T-cell (primary cell): ENCODE data around the gene RTN4IP1. TPM values are rescaled to one million over a fixed set of nuclear protein-coding genes. Genes with fewer than 3 reads are reported as not detected.
"Not testable (repeated sequence)": the region's sequence is repeated elsewhere in the genome, so short reads cannot be mapped to it uniquely, and the experiment has no call there.

Experiments
- ATAC-seq, 4 experiments: fragments of 200-7000 bp in 3 of 4; fragments of 150-1000 bp in 1 of 4; cut with Tn5 transposase; replicated peaks in 1 of 4; 1 replicate in 3 of 4; 2 replicates in 1 of 4; pipeline ENCODE4 v1.10.0; 2021; ENCODE audit warnings: moderate library complexity in 3 of 4, mild to moderate bottlenecking in 2 of 4, moderate number of reproducible peaks in 1 of 4
- CTCF ChIA-PET, 2 donors: fragments of 300-600 bp; sonication (Branson Sonifier 250); formaldehyde crosslinking; loops; one replicate each; lab custom pipeline; 2022; ENCODE audit warnings: antibody characterized with exemption in 2 of 2; lab: Charles Lee
- POLR2A ChIA-PET, 2 donors: fragments of 300-600 bp; sonication (Branson Sonifier 250); formaldehyde crosslinking; loops; one replicate each; lab custom pipeline; 2022; ENCODE audit warnings: antibody characterized with exemption in 2 of 2; lab: Charles Lee
- DNase-seq, 35 experiments: peaks; one replicate each; pipeline versions ENCODE4 v3.0.0 to v3.0.0-alpha.2; 2013 to 2023
- H3K27ac ChIP-seq: one replicate; pipeline ENCODE4 v1.5.1; 2013; ENCODE audit warnings: low read length
- H3K27me3 ChIP-seq, 2 experiments: replicated peaks in 1 of 2; 1 replicate in 1 of 2; 2 replicates in 1 of 2; pipeline versions ENCODE4 v1.6.1 to v1.7.0; 2013; ENCODE audit warnings: low read length in 1 of 2, mixed read lengths in 1 of 2; ENCODE audit not compliant: control insufficient read depth in 2 of 2, insufficient read depth in 2 of 2; ENCODE audit errors: extremely low read depth in 1 of 2
- H3K36me3 ChIP-seq, 2 donors: 1 replicate in 1 of 2; 2 replicates in 1 of 2; pipeline versions ENCODE4 v1.6.1 to v1.7.0; 2013; ENCODE audit warnings: low read length in 1 of 2; ENCODE audit not compliant: control insufficient read depth in 2 of 2, insufficient read depth in 1 of 2; ENCODE audit errors: extremely low read depth in 1 of 2
- H3K4me1 ChIP-seq, 2 experiments: 1 replicate in 1 of 2; 2 replicates in 1 of 2; pipeline versions ENCODE4 v1.6.1 to v1.7.0; 2013; ENCODE audit warnings: low read length in 2 of 2, mixed read lengths in 1 of 2; ENCODE audit not compliant: insufficient read depth in 2 of 2, control insufficient read depth in 1 of 2; ENCODE audit errors: extremely low read depth in 1 of 2
- H3K4me3 ChIP-seq, 2 donors: 1 replicate in 1 of 2; 2 replicates in 1 of 2; pipeline versions ENCODE4 v1.5.1 to v1.7.0; 2013; ENCODE audit warnings: mild to moderate bottlenecking in 2 of 2, low read length in 1 of 2, moderate library complexity in 1 of 2; ENCODE audit not compliant: control insufficient read depth in 1 of 2; ENCODE audit errors: extremely low read depth in 1 of 2
- H3K9me3 ChIP-seq: 2 replicates; pipeline ENCODE4 v1.7.0; 2013
- H3K27ac Mint-ChIP-seq, 2 donors: one replicate each; pipeline ENCODE4 v1.8.0; 2020 to 2021; ENCODE audit warnings: mild to moderate bottlenecking in 2 of 2, mixed read lengths in 2 of 2
- H3K27me3 Mint-ChIP-seq, 2 donors: one replicate each; pipeline ENCODE4 v1.8.0; 2021 to 2022; ENCODE audit warnings: mixed read lengths in 2 of 2
- H3K36me3 Mint-ChIP-seq: one replicate; pipeline ENCODE4 v1.8.0; 2021; ENCODE audit warnings: mixed read lengths
- H3K4me1 Mint-ChIP-seq, 3 donors: one replicate each; pipeline ENCODE4 v1.8.0; 2020 to 2022; ENCODE audit warnings: mixed read lengths in 3 of 3, mild to moderate bottlenecking in 1 of 3
- H3K4me3 Mint-ChIP-seq, 3 donors: one replicate each; pipeline ENCODE4 v1.8.0; 2020 to 2022; ENCODE audit warnings: mild to moderate bottlenecking in 3 of 3, mixed read lengths in 3 of 3, moderate library complexity in 3 of 3
- H3K9me3 Mint-ChIP-seq, 3 donors: one replicate each; pipeline ENCODE4 v1.8.0; 2020 to 2022; ENCODE audit warnings: mixed read lengths in 3 of 3
- WGBS: methylation state at CpG from one replicate; pipeline ENCODE4 v1.1.5; 2013; ENCODE audit warnings: missing lambda C conversion rate; ENCODE audit not compliant: insufficient coverage; 5-methylcytosine and 5-hydroxymethylcytosine counted together
- total RNA-seq, 35 experiments: library from RNA in 6 of 35; stranded (reverse) in 6 of 35; fragments of 120-200 nt in 1 of 35; gene quantifications; one replicate each; pipeline versions ENCODE4 v1.2.1 to v1.2.4 and lab custom pipeline; 2013 to 2026

RTN4IP1 gene
- total RNA-seq, 5 donors from 2014 or later (not counting 1 experiment from before 2014, with no cell fraction given): 5.2 to 7.6 (median 7.0) TPM

DNA sequence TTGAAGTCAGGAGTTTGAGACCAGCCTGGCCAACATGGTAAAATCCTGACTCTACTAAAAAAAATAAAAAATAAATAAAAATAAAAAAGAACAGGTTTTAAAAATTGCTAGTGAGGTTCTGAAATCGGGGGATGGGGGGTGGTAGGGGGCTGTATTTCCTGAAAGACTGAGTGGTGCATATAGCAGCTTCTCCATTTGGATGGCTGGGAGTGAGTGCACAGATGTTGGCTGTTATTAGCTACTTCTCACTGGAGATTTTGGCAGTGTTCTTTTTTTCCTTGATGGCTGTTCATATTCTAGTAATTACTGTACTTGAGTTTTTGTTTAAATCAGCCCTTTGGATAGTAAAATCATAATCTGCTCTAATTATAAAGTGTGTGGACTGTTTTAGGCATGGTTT lies 79.8 kb downstream of the RTN4IP1 start:
- Mint-ChIP-seq H3K4me1 (peaks cover 26 to 49% (median 46%) of the 10 kb centered on the region in 3 donors), H3K4me3 (no peak overlapping the region), H3K27ac (peak overlapping the region; percentile 37 to 84), H3K9me3 (no peaks in the 10 kb centered on the region), H3K27me3 (no peaks in the 10 kb centered on the region), H3K36me3 (peaks cover 78% of the 10 kb centered on the region)
- ATAC-seq (no peak), DNase-seq (no peak)
- H3K4me3 ChIP-seq: no peak overlapping the region
- CTCF ChIA-PET: no interaction called here
- H3K27ac ChIP-seq: no peak overlapping the region
- POLR2A ChIA-PET: interaction anchor here in 1 of 2 donors (0.6 kb wide), 1 partner anchor 338 kb away, joined by 3 read pairs; no protein-coding TSS in a partner anchor
- WGBS: 100% methylated on average over 1 of the region's 1 CpG
- H3K9me3 ChIP-seq: no peaks in the 10 kb centered on the region
- H3K4me1 ChIP-seq: peaks cover 3 to 5% of the 10 kb centered on the region in 2 experiments
- peaks cover 11 to 71% of the 10 kb centered on the region in 2 donors for H3K36me3 ChIP-seq
- H3K27me3 ChIP-seq: no peaks in the 10 kb centered on the region

DNA sequence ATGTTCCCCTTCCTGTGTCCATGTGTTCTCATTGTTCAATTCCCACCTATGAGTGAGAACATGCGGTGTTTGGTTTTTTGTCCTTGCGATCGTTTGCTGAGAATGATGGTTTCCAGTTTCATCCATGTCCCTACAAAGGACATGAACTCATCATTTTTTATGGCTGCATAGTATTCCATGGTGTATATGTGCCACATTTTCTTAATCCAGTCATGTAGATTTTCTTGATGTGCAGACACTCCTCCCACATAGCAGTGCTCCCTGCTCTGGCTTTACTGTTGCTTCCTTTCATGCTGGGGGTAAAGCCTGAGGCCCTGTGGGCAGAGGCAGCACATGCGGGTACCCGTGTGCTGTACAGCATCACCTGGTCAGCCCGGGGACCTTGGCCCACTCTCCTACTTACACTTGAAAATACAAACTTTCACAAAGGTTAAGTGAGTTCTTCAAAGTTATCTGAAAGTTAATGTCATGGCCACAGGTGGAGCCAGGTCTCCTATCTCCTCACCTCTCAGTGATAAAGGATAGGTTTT lies 80.3 kb downstream of the RTN4IP1 start:
- H3K27me3 Mint-ChIP-seq, H3K4me3 Mint-ChIP-seq, H3K9me3 Mint-ChIP-seq, CTCF ChIA-PET, H3K9me3 ChIP-seq, H3K27me3 ChIP-seq, H3K4me3 ChIP-seq, H3K27ac ChIP-seq, ATAC-seq, H3K4me1 ChIP-seq, DNase-seq: not testable (repeated sequence)
- Mint-ChIP-seq H3K27ac (peak overlapping the region in 1 of 2 donors; percentile 36), H3K36me3 (peaks cover 80% of the 10 kb centered on the region), H3K4me1 (peaks cover 26 to 52% (median 46%) of the 10 kb centered on the region in 3 donors)
- peaks cover 5 to 72% of the 10 kb centered on the region in 2 donors for H3K36me3 ChIP-seq
- 100% methylated on average over 2 of the region's 6 CpGs for WGBS
- POLR2A ChIA-PET: interaction anchor here in 1 of 2 donors (0.6 kb wide), 1 partner anchor 337 kb away, joined by 3 read pairs; no protein-coding TSS in a partner anchor

DNA sequence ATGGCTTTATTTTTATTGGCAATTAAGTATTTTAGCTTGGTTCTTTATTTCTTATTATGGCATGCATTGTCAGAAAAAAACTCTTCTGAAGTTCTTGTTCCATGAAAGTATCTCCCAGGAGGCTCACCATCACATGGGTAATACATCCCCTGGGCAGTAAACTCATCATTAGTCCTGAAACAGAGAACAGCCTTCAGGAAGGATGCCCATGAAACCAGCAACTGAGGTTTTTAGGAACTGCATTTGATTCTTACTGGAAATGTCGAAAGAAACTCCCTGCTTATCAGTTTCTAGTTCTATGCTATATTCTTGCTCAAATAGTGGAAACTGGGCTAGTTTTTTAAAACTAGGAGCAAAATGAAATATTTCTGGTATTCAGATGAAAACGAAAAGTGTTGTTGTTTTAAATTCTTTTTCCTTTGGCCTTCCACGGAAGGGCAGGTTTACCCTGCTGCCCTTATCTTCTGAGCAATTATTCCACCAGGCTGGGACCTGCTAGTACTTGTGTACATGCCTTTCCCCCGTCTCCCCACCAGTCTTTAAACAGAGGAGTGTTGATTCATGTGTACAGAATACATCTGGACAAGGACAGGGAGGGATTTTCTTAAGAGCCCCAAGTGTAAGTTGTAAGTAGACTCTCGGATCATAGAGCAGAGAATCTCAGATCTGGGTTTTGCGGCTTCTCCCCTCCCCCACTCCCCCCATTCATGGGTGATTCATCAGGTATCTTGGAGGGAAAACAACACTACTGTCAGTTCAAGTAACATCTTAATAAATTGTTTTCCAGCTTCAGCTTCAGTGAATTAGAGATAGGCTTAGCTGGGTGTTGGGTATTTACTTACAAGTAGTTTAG lies 81.5 kb downstream of the RTN4IP1 start:
- H3K27me3 ChIP-seq: no peaks in the 10 kb centered on the region
- H3K4me3 ChIP-seq: no peak overlapping the region
- ChIA-PET POLR2A (no interaction called here), CTCF (interaction anchor here in 1 of 2 donors (1.0 kb wide), 1 partner anchor 39 kb away, joined by 5 read pairs; no protein-coding TSS in a partner anchor)
- WGBS: no CpG with 5 or more reads among the region's 6 CpGs
- DNase-seq (peak in 7 of 35 experiments; percentile 11 to 52 (median 29)), ATAC-seq (peak in 2 of 4 experiments; percentile 36 to 81)
- H3K27ac ChIP-seq: no peak overlapping the region
- peaks cover 3 to 5% of the 10 kb centered on the region in 2 experiments for H3K4me1 ChIP-seq
- H3K27ac Mint-ChIP-seq: peak overlapping the region; percentile 80 to 89
- H3K36me3 ChIP-seq: peaks cover 2 to 69% of the 10 kb centered on the region in 2 donors
- peaks cover 74% of the 10 kb centered on the region for H3K36me3 Mint-ChIP-seq
- no peaks in the 10 kb centered on the region for H3K9me3 ChIP-seq
- peak overlapping the region in 1 of 3 donors; percentile 36 for H3K4me3 Mint-ChIP-seq
- no peaks in the 10 kb centered on the region for H3K27me3 Mint-ChIP-seq
- H3K4me1 Mint-ChIP-seq: peaks cover 26 to 52% (median 42%) of the 10 kb centered on the region in 3 donors
- H3K9me3 Mint-ChIP-seq: no peaks in the 10 kb centered on the region

DNA sequence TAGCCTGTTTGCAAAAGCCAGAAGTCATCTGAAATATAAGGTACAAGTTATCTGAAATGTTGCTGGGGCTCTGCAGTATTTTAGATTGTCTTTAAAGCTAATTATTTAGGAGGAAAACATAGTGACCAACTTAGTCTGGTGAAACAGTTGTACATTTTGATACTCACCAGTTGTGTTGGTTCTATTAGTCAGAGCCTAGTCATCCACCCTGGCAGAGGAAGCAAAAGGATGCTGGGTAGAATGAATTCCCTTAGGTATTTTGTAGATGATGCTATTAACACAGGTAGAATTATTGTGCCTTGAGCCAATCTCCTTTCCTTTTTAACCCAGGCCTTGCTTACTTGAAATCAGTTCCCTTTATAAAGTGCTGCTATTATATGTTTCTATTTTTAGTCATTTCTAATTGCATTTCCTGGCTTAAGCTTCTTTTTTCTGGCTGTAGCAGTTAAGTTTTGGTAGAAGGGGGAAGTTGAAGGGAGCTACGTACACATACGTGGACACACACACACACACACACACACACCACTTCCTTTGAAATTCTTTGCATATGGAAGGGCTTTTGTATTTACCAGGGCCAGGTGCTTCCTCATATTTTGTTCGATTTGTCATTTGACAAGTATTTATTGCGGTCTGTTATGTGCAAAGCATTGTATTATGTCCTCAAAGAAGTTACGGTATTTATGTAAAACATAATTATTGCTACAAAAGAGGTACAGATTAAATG lies 82.4 kb downstream of the RTN4IP1 start:
- peaks cover 26 to 48% (median 41%) of the 10 kb centered on the region in 3 donors for H3K4me1 Mint-ChIP-seq
- CTCF ChIA-PET: interaction anchor here in 1 of 2 donors (1.0 kb wide), 1 partner anchor 38 kb away, joined by 5 read pairs; no protein-coding TSS in a partner anchor
- peak in 1 of 4 experiments; percentile 51 for ATAC-seq

DNA sequence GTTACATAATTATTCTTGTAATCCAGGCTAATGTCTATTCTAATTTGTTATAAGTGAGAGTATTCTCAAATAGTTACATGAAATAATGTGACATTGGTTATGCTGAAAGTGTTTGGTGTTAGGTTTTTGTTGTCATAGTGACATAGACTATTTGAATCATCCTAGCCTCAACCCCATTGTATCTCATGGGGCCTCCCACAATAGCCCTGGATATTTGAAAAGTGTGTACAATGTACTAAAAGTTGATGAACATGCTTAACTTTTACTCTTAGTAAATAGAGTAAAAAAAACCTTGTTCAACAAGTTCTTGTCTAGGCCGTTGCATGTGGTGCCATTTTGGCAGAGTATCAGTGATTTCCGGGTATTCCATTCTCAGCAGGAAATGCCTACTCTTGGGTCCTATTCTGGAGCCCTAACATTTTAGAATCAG lies 83.0 kb downstream of the RTN4IP1 start:
- H3K9me3 ChIP-seq: no peaks in the 10 kb centered on the region
- no peak for DNase-seq
- Mint-ChIP-seq H3K27me3 (no peaks in the 10 kb centered on the region), H3K4me3 (no peak overlapping the region), H3K4me1 (peaks cover 26 to 45% (median 41%) of the 10 kb centered on the region in 3 donors), H3K36me3 (peaks cover 66% of the 10 kb centered on the region), H3K9me3 (no peaks in the 10 kb centered on the region), H3K27ac (peak overlapping the region; percentile 83 to 89)
- no peak for ATAC-seq
- H3K36me3 ChIP-seq: peaks cover 2 to 64% of the 10 kb centered on the region in 2 donors
- no peaks in the 10 kb centered on the region for H3K27me3 ChIP-seq
- H3K4me1 ChIP-seq: peaks cover 3 to 5% of the 10 kb centered on the region in 2 experiments
- peak overlapping the region; percentile 27 for H3K27ac ChIP-seq
- no peak overlapping the region for H3K4me3 ChIP-seq
- ChIA-PET CTCF (interaction anchor here in 1 of 2 donors (0.9 to 1.0 kb wide), 2 partner anchors 37 to 101 kb away, joined by 3 to 5 read pairs; no protein-coding TSS in a partner anchor), POLR2A (interaction anchor here (0.6 to 1.0 kb wide), 4 partner anchors 19 to 98 kb away, joined by 3 to 4 read pairs (median 4); no protein-coding TSS in a partner anchor)
- WGBS: 80% methylated on average over 2 of the region's 2 CpGs

More for the DNA sequence above, 82.4 kb downstream of the RTN4IP1 start:
- Mint-ChIP-seq H3K4me3 (no peak overlapping the region), H3K27me3 (no peaks in the 10 kb centered on the region), H3K36me3 (peaks cover 70% of the 10 kb centered on the region), H3K27ac (peak overlapping the region; percentile 83 to 89), H3K9me3 (no peaks in the 10 kb centered on the region)
- no peaks in the 10 kb centered on the region for H3K9me3 ChIP-seq
- 100% methylated on average over 1 of the region's 5 CpGs for WGBS
- H3K27ac ChIP-seq: peak overlapping the region; percentile 27
- peaks cover 2 to 64% of the 10 kb centered on the region in 2 donors for H3K36me3 ChIP-seq
- H3K27me3 ChIP-seq: no peaks in the 10 kb centered on the region
- no peak overlapping the region for H3K4me3 ChIP-seq
- no peak for DNase-seq
- H3K4me1 ChIP-seq: peaks cover 3 to 5% of the 10 kb centered on the region in 2 experiments
- POLR2A ChIA-PET: interaction anchor here in 1 of 2 donors (0.7 kb wide), 1 partner anchor 21 kb away, joined by 4 read pairs; no protein-coding TSS in a partner anchor
